ENCODE measurements around the gene NHLRC3.
"Not testable (repeated sequence)": the region's sequence is repeated elsewhere in the genome, so short reads cannot be mapped to it uniquely, and the experiment has no call there.

Gene NHLRC3

DNA sequence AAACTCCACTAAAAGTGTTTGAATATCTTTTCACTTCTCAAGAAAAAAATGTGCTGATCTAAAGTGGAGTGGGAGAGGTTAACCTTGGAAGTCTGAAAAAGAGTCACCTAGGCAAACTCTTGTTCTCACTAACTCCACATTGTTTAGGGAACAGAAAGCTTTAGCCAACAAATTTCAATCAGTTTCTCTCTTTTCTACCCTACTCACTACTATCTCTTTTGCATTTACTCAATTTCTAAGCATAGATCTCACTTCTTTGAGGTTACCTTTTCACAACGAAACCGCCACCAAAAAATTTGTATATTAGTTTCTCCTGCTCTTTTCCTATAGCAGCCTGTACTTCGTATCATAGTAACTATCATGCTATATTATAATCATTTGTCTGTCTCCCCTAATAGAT lies 6.3 kb downstream of the NHLRC3 start:
- DNase-seq (ENCODE audit: low read depth in 1 of 2, low spot score in 1 of 2) = no peak

DNA sequence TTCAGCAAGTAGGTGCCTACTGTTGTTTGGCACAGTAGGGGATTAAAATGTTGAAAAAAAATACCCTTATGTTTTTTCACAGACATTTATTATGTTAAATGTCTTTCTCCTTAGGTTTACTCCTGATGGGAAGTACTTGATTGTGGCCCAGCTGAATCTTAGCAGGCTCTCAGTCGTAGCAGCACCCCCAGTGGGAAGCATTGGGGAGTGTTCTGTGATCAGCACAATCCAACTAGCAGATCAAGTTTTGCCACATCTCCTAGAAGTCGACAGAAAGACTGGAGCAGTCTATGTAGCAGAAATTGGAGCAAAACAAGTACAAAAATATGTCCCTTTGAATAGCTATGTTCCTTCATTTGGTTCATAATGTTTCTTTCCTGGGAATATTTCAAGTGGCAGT lies 9.3 kb downstream of the NHLRC3 start:
- DNase-seq (ENCODE audit: low read depth in 1 of 2, low spot score in 1 of 2) = no peak

DNA sequence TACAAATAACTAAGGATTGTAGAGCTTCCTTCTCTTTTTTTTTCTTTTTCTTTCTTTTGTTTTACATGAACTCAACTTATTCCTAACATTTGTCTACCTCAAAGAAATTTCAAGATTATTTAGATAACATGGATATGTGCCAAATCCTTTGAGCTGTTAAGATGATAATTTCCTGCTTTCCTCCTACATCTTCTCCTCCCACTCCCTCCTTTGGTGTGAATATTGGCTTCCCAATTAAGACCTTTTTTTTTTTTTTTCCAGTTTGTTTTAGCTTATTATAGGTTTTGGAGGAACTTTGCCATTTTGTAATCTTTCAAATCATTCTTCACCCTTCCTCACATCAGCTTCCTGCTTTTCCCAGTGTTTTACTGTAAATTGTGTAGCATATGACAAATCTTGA lies 10.6 kb downstream of the NHLRC3 start:
- no peak for DNase-seq (ENCODE audit: low read depth in 1 of 2, low spot score in 1 of 2)

DNA sequence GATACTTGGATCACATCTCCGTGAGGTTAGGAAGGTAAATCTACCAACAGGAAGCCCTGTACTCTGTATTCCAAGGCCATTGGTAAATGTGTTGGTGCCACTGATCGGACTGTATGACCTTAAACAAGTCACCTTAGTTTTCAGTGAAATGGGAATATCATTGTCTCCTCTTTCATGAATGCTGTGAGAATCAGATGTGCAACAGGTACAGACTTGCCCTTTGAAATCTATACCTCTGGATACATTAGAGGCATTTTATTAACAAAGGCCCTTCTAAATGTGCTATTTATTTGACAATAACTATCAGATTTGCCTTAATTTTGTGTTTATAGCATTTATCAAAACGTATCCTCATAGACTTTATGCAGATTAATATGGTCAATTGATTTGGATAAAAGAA lies 11.0 kb downstream of the NHLRC3 start:
- DNase-seq (ENCODE audit: low read depth in 1 of 2, low spot score in 1 of 2) = no peak

DNA sequence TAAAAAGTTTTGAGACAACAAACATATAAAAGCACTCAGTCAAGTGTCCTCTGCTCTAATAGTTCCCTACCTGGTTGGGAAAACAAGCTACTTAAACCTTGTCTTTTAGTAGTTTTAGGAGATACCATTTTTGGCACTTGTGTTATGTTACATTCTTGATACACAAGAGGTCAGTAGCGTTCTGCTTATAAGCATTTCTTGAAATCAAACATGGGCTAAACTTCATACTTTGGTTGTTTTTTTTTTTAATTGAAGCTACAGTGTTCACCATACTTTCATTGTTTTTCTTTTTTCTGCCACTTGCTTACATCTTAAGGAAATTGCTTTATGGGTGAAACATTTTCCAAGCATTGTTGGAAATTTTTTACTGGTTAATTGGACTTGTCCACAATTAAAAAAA lies 12.9 kb downstream of the NHLRC3 start:
- no peak for DNase-seq (ENCODE audit: low read depth in 1 of 2, low spot score in 1 of 2)

DNA sequence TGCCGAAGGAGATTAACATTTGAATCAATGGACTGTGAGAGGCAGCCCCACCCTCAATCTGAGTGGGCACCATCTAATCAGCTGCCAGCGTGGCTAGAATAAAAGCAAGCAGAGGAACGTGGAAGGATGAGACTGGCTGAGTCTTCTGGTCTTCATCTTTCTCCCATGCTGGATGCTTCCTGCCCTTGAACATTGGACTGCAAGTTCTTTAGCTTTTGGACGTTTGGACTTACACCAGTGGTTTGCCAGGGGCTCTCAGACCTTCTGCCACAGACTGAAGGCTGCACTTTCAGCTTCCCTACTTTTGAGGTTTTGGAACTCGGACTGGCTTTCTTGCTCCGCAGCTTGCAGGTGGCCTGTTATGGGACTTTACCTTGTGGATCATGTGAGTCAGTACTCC lies 14.7 kb downstream of the NHLRC3 start:
- no peak for DNase-seq (ENCODE audit: low read depth in 1 of 2, low spot score in 1 of 2)

DNA sequence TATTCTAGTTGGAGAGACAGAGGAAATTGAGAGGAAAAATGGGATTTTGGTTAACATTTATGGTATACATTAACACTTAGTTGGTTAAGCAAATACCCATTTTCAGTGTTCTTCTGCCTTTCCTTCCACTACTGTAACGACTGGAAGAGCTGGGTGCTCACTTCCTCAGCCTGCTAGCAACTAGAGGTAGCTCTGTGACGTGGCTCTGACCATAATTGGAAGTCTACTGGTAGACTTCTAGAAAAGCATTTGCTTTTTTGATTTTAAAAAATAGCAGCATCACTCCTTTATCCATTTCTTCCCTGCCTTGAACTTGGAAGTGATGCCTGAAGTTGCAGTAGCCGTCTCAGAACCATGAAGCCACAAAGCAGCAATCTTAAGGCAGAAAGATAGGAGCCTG lies 15.9 kb downstream of the NHLRC3 start:
- no peak for DNase-seq (ENCODE audit: low read depth in 1 of 2, low spot score in 1 of 2)

DNA sequence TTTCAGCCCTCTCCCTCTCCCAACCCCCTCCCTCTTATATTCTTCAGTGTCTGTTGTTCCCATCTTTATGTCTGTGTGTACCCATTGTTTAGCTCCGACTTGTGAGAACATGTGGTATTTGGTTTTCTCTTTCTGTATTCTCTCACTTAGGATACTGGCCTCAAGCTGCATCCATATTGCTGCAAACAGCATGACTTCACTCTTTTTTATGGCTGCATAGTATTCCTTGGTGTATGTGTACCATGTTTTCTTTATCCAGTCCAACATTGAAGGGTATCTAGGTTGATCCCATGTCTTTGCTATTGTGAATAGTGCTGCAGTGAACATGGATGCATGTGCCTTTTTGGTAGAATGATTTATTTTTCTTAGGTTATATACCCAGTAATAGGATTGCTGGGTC lies 17.8 kb downstream of the NHLRC3 start:
- no peak for DNase-seq (ENCODE audit: low read depth in 1 of 2, low spot score in 1 of 2)

DNA sequence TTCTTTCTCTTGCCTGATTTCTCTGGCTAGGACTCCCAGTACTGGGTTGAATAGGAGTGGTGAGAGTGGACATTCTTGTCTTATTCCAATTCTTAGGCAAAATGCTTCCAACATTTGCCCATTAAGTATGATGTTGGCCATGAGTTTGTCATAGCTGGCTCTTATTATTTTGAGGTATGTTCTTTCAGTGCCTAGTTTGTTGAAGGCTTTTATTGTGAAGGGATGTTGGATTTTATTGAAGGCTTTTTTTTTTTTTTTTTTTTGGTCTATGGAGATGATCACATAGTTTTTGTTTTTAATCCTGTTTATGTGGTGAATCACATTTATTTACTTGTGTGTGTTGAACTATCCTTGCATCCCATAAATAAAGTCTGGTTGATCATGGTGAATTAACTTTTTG lies 19.8 kb downstream of the NHLRC3 start:
- DNase-seq (ENCODE audit: low read depth in 1 of 2, low spot score in 1 of 2) = no peak

DNA sequence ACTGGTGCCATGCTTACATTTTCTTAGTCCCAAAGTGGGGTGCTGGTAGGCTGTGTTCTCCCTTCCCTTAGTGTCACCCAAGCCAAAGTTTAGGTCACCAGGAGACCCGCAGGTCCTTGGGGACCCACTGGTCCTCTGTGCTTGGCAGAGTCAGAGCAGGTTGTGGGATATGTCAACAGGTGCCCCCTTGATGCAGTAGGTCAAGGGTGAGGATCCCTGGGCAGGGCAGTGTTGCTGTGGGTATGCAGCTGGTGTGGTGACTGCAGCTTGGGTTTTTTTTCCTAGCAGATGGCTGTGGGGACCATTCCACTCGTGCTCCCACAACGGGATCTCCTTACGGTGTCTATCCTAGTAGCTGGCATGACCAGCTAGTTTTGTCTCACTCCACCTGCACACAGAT lies 23.7 kb downstream of the NHLRC3 start:
- no peak for DNase-seq (ENCODE audit: low read depth in 1 of 2, low spot score in 1 of 2)

DNA sequence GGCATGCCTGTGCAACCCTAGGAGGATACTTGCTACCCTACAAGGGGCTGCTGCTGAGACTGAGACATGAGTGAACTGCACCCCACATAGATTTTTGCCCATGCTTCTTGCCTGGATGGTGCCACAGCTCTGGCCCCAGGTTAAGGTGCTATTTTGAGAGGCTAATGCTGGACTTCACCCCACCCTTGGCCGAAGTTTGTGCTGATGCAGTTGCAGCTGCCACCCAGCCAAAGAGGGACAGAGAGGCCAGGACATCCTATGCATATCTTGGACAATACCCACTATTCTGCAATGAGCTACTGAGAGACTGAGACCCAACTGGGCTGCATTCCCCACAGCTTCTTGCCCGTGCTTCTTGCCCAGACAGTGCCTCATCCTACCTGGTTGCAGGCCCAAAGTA lies 34.6 kb downstream of the NHLRC3 start:
- DNase-seq (ENCODE audit: low read depth in 1 of 2, low spot score in 1 of 2) = no peak

DNA sequence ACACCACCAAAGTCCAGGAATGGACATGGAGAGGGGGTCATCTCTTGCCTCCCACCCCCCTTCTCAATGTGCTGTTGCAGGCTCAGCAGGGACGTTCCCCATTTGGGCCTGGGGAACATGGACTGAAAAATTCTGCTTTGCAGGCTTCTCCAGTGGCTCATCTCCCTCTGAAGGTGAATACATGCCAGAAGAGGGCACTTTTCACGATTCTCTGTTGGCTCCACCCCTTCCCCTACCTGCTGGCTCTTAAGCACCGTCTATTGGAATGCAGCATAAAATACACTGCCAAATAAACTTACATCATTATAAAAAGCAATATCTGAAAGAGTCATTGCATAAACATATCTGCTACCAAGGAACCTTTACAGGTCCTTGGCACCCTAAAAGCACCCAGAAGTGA lies 35.7 kb downstream of the NHLRC3 start:
- DNase-seq (ENCODE audit: low read depth in 1 of 2, low spot score in 1 of 2) = no peak

DNA sequence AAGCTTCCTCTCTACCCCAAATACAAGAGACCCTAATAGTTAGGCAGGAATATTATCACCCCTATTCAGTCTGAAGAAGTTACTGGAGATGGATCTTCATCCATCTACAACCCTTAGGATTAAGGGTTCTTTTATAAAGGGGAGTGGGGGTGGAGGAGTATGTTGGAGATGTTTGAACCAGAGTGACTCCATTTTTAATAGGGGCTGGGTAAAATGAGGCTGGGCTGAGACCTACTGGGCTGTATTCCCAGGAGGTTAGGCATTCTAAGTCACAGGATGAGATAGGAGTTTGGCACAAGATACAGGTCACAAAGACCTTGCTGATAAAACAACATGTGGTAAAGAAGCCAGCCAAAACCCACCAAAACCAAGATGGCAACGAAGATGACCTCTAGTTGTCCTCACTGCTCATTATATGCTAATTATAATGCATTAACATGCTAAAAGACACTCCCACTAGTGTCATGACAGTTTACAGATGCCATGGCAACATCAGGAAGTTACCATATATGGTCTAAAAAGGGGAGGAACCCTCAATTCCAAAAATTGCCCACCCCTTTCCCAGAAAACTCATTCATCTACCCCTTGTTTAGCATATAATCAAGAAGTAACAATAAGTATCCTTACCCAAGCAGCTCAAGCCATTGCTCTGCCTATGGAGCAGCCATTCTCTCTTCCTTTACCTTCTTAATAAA lies 48.1 kb downstream of the NHLRC3 start:
- not testable (repeated sequence) for DNase-seq (ENCODE audit: low read depth in 1 of 2, low spot score in 1 of 2)

DNA sequence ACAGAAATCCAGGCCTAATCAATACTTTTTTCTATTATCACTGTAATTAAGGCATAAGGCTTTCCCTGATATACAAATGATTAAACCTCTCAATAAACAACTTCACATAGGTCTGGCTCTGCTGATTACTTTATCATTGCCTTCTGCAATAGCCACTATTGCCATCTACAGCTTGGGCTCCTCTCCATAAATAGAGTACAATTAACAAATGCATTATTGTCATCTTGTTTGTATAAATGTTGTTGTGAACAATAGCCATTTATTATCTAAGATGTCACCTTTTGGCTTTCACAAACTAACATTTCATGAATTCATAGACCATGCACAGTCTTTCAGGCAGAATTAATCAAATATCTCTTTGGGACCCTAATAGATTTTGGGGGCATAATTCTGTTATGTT lies 53.3 kb downstream of the NHLRC3 start:
- no peak for DNase-seq (ENCODE audit: low read depth in 1 of 2, low spot score in 1 of 2)

DNA sequence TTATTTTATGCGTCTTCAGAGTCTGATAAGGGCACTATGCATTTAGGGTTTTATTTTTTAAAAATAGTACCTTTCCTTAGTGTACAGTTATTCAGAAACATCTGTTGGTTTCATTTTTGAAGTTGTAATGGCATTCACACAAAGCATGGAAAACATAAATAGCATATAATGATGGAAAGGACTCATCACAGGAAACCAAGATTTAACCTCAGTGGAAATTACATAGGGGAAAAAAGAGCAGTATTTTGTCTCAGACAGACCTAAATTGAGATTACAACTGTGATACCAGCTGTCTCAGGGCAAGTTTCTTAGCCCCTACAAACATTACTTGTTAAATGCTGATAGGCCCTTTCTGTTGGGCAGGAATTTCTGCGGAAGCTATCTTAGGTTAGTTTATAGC lies 57.2 kb downstream of the NHLRC3 start:
- DNase-seq (ENCODE audit: low read depth in 1 of 2, low spot score in 1 of 2) = peak in 1 of 2 donors; percentile 22

DNA sequence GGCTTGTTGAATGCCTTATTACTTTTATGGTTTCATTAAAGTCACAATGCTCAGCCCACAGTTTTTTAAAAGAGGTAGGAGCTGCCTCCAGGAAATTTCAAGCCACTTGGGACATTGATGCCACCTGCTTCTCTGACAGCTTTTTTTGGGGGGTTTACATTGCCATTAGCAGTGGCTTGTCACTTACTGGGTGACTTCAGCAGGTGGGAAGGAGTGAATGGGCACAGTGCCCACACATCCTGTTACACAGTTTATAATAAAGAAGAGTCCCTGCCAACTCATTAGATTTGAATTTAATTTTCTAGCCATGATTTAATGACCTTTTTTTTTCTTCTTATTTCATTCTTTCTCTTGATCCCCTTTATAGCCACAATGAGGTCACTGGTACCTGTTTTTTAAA lies 61.0 kb downstream of the NHLRC3 start:
- no peak for DNase-seq (ENCODE audit: low read depth in 1 of 2, low spot score in 1 of 2)
